GM12801 (cell line): ENCODE data around the gene SLC19A3.

Experiments
- CTCF ChIP-seq: IDR thresholded peaks from one replicate; pipeline ENCODE4 v1.5.1; 2011; ENCODE audit warnings: control low read depth; ENCODE audit not compliant: insufficient read length; ENCODE audit errors: extremely low read depth

Gene SLC19A3

GRCh38 chr2:227643990-227644551 is 73.8 kb downstream of the SLC19A3 start:
- no peak for TF ChIP-seq CTCF

GRCh38 chr2:227642656-227643055 is 75.2 kb downstream of the SLC19A3 start:
- TF ChIP-seq CTCF: no peak

- TF ChIP-seq CTCF: no peak
Measured at GRCh38 chr2:227634201-227634600, 83.6 kb downstream of the SLC19A3 start.
